Measurements from ENCODE around the gene NUP62. TPM values are rescaled to one million over a fixed set of nuclear protein-coding genes. Genes with fewer than 3 reads are reported as not detected.
"Not testable (repeated sequence)": the region's sequence is repeated elsewhere in the genome, so short reads cannot be mapped to it uniquely, and the experiment has no call there.

NUP62 gene, protein sequence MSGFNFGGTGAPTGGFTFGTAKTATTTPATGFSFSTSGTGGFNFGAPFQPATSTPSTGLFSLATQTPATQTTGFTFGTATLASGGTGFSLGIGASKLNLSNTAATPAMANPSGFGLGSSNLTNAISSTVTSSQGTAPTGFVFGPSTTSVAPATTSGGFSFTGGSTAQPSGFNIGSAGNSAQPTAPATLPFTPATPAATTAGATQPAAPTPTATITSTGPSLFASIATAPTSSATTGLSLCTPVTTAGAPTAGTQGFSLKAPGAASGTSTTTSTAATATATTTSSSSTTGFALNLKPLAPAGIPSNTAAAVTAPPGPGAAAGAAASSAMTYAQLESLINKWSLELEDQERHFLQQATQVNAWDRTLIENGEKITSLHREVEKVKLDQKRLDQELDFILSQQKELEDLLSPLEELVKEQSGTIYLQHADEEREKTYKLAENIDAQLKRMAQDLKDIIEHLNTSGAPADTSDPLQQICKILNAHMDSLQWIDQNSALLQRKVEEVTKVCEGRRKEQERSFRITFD
- total RNA-seq (2014; rRNA removed; shearing (Covaris generic)), result 39.6 and 39.9 TPM in 2 replicates
- 71.2 and 81.2 TPM in 2 replicates for polyA plus RNA-seq (2015; cell fraction: cytosol; rRNA removed)
- polyA plus RNA-seq (2015; cell fraction: nucleus; rRNA removed), result 73.6 and 76.3 TPM in 2 replicates

DNA sequence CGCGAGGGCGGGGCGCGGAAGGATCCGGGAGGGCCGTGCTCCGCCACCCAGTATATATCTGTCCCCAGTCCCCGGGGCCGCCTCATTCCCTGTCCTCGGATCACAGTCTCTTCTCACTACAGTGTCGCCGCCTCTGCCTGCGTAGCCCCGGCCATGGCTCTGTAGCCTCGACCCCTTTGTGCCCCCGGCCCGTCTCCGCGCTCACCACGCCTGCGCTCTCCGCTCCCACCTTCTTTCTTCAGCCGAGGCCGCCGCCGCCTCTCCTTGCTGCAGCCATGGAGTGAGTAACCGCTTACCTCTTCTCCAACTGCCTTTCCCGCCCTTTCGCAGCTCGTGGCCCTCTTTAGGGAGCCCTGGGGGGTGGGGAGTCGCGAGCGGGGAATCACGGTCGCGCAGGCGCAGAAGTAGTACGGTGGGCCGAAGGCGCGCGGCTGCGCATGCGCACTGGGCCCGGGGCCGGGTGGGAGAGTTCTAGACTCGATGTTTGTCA is at the start of gene NUP62, which contains the start of gene ATF5:
Gene NUP62 (minus strand): TSS at position 384 of the 490 bp plus-strand sequence. CDS start 19,697 bp downstream, outside the sequence.
Gene ATF5 (plus strand): TSS at position 85 of the 490 bp plus-strand sequence. CDS start 1,646 bp downstream, outside the sequence.
- DNase-seq (ENCODE audit: low read depth, low spot score), result peak; percentile 84
- in situ Hi-C loops (cut with HindIII; ENCODE audit: low pct_unique_long_range_greater_than_20kb, low sequenced_read_pairs), result no loop called here

DNA sequence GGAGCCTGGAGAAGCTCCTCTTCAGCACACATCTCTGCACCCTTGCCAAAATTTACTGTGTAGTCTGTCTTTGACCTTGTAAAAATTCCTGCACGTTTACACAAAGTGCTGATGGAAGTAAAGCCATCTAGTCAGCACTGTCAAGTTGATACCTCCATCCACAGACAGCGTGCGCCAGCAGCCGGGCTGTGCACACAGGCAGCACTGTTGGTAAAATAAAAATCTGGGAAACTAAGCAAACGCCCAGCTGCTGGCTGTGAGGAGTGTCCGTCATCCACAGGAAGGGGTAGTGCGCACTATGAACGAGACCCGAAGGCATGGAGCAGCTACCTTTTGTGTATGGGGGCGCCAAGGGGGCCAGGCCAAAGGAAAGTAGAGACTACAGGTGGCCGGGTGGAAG is 49.0 kb upstream of the NUP62 start:
- no peak for DNase-seq (ENCODE audit: low read depth, low spot score)
- in situ Hi-C loops (cut with HindIII; ENCODE audit: low pct_unique_long_range_greater_than_20kb, low sequenced_read_pairs), result no loop called here

DNA sequence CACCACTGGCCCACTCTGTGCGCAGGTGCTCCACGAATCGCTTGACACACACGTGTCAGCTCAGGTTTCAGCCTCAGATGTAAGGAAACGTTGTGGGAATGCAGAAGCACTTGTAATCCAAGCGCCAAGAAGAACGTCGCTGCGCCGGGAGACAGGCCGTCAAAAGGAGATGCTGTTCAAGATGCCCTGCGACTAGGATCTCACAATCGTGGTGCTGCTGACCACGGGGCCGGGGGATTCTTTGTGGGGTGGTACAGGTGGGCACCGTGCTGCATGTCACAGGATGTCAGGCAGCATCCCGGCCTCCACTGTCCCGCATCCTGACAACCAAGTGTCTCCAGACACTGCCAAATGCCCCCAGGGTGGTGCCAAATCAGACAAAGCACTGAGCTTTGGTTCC is 48.6 kb upstream of the NUP62 start:
- no peak for DNase-seq (ENCODE audit: low read depth, low spot score)
- in situ Hi-C loops (cut with HindIII; ENCODE audit: low pct_unique_long_range_greater_than_20kb, low sequenced_read_pairs), result no loop called here

DNA sequence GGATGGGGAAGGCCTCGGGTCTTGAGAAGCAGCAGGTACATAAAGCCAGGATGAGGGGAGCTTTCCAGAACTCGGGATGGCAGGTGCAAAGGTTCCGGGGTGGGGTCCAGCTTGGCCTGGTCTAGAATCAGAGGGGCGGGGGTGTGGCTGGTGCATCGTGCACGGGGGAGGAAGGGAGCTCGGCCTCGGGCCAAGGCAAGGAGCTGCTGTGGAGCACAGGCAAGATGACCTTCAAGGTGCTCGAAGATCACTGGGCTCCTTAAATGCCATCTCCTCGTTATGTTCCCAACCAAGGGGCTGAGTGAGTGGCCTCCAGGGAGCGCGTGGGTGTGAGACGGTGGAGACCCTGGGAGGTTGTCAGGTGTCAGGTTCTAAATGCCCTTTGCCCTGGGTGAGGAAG is 47.8 kb upstream of the NUP62 start:
- in situ Hi-C loops (cut with HindIII; ENCODE audit: low pct_unique_long_range_greater_than_20kb, low sequenced_read_pairs), result no loop called here
- DNase-seq (ENCODE audit: low read depth, low spot score), result no peak

DNA sequence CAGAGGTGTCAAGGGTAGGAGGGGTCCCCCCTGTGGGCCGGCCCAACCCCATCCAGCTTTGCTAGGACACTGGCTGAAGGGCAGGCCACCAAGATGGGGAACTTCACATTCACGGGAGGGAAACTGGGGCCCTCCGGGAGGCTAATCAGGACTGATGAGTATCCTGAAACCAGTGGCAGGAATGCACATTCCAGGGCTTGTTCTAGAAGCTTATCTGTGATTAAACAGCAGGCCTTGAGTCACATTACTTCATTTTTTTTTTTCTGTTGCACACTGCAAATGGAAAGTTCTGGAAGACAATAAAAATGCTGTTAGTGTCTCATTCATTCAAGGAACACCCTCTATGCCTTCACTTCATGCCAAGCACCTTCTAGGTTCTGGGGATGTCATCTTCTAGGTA is 47.2 kb upstream of the NUP62 start:
- in situ Hi-C loops (cut with HindIII; ENCODE audit: low pct_unique_long_range_greater_than_20kb, low sequenced_read_pairs), result no loop called here
- DNase-seq (ENCODE audit: low read depth, low spot score), result no peak

DNA sequence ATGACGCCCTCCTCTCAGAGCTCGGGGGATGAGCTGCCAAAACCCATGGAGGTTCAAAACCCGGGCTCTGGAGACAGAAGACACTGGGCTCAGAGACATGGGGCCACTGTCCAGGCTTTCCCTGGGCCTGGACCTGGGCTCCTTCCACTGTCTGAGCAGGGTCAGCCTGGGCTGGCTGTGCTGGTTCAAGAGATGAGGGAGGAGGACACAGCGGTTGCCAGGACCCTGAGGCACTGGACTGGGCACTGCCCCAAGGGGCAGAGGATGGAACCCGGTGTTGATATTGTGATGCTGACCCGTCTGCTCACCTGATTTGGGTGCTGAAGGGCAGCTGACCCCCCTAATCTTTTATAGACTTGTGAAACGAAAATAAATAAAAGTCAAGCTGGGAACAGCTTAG is 45.7 kb upstream of the NUP62 start:
- no peak for DNase-seq (ENCODE audit: low read depth, low spot score)
- in situ Hi-C loops (cut with HindIII; ENCODE audit: low pct_unique_long_range_greater_than_20kb, low sequenced_read_pairs), result no loop called here

DNA sequence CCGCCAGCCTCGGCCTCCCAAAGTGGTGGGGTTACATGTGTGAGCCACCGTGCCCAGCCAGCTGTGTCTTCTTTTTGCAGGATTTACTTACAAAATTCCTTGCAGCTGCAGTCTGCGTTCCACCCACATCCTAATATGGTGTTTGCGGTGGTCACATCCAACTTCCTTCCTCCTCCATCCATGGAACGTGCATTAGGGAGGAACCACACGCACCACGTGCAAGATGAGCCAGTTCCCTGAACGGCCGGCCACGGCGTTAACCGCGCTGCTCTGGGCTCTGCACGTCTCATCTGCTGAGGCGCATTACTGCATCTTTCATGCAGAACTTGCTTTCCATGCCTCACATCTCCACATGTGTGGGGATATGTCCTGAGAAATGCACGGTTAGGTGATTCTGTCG is 44.7 kb upstream of the NUP62 start:
- DNase-seq (ENCODE audit: low read depth, low spot score), result no peak
- in situ Hi-C loops (cut with HindIII; ENCODE audit: low pct_unique_long_range_greater_than_20kb, low sequenced_read_pairs), result no loop called here

DNA sequence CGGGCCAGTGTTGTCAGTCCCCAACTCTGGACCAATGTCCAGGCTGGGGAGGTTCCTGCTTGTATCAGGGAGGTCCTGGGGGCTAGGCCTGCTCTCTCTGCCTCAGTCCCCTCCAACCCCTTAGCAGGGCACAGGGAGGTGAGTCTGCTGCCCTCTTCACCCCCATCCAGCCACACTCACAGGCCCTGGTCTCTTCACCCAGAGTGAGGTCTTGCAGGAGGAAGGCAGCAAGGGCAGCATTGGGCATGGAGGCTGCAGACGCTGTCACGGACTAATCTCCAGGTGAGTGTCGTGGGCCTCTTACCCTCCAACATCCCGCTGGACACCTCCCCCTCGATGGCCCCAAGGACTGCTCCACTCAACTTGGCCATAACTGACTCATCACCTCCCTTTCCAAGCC is 43.5 kb upstream of the NUP62 start:
- in situ Hi-C loops (cut with HindIII; ENCODE audit: low pct_unique_long_range_greater_than_20kb, low sequenced_read_pairs), result no loop called here
- DNase-seq (ENCODE audit: low read depth, low spot score), result no peak

DNA sequence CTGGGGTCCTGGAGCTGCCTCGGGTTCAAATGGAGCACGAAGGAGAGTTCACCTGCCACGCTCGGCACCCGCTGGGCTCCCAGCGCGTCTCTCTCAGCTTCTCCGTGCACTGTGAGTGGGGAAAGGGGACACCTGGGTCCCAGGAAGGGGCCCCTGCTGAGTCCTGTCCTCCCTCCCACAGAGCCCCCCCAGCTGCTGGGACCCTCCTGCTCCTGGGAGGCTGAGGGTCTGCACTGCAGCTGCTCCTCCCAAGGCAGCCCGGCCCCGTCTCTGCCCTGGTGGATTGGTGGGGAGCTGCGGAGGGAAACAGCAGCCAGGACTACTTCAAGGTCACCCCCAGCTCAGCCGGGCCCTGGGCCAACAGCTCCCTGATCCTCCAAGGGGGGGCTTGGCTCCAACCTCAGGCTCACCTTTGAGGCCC is 42.7 kb upstream of the NUP62 start:
- in situ Hi-C loops (cut with HindIII; ENCODE audit: low pct_unique_long_range_greater_than_20kb, low sequenced_read_pairs), result no loop called here
- no peak for DNase-seq (ENCODE audit: low read depth, low spot score)

DNA sequence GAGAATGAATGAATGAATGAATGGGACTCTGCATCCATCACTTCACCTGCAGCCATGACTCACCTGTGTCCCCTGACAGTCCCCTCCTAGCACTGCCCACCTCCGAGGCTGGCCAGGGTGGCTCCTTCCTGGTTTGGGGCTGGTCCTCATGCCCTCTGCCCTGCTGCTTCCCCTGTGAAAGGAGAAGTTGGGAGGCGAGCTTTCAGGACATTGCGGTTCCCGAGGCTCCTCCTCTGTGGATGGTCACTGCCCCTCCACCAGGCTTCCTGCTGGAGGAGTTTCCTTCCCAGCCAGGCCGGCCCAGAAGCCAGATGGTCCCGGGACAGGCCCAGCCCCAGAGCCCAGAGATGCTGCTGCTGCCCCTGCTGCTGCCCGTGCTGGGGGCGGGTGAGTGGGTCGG is 40.1 kb upstream of the NUP62 start:
- DNase-seq (ENCODE audit: low read depth, low spot score); in situ Hi-C loops (cut with HindIII; ENCODE audit: low pct_unique_long_range_greater_than_20kb, low sequenced_read_pairs): not testable (repeated sequence)

DNA sequence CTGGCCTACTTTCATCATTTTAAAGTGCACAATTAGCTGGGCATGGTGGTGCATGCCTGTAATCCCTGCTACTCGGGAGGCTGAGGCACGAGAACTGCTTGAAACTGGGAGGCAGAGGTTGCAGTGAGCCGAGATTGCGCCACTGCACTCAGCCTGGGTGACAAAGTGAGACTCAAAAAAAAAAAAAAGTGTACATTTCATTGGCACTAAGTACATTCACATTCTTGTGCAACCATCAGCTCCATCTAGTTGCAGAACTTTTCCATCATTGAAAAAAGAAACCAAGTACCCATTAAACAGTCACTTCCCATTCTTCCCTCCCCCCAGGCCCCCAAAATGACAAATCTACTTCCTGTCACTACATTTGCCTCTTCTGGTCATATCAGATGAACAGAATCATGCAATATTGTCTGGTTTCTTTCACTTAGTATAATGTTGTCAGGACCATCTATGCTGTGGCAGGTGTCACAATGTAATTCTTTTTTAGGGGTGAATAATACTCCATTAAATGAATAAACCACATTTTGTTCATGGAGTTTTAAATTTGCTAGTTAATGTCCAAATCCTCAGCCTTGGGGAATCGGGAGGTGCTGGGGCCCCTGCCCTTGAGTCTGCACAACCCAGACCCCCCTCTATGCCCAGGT is 39.1 kb upstream of the NUP62 start:
- in situ Hi-C loops (cut with HindIII; ENCODE audit: low pct_unique_long_range_greater_than_20kb, low sequenced_read_pairs), result no loop called here
- no peak for DNase-seq (ENCODE audit: low read depth, low spot score)

DNA sequence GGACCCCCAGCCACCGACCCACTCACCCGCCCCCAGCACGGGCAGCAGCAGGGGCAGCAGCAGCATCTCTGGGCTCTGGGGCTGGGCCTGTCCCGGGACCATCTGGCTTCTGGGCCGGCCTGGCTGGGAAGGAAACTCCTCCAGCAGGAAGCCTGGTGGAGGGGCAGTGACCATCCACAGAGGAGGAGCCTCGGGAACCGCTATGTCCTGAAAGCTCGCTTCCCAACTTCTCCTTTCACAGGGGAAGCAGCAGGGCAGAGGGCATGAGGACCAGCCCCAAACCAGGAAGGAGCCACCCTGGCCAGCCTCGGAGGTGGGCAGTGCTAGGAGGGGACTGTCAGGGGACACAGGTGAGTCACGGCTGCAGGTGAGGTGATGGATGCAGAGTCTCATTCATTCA is 31.7 kb upstream of the NUP62 start, which contains the start of gene SIGLEC11:
Gene SIGLEC11 (minus strand): TSS at position 193 of the 400 bp plus-strand sequence. CDS start 91 bp downstream, at position 102.
- in situ Hi-C loops (cut with HindIII; ENCODE audit: low pct_unique_long_range_greater_than_20kb, low sequenced_read_pairs); DNase-seq (ENCODE audit: low read depth, low spot score): not testable (repeated sequence)

DNA sequence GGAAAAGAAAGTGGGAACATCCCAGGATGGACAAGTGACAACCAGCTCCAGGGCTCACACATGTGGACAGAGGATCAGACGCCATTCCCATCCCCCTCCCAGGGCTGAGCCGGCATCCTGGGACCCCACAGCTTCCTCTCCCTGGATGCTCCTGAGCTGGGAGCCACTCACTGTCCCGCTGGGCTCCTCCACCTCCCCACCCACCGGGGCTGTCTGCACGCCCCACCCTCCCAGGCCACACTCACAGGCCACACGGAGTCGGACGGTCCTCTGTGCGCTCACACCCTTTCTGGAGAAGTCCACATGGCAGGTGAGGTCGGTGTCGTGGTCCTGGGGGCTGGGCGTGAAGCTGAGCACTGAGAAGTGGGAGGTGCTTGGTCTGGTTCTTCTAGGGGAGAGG is 30.6 kb upstream of the NUP62 start:
- in situ Hi-C loops (cut with HindIII; ENCODE audit: low pct_unique_long_range_greater_than_20kb, low sequenced_read_pairs); DNase-seq (ENCODE audit: low read depth, low spot score): not testable (repeated sequence)

DNA sequence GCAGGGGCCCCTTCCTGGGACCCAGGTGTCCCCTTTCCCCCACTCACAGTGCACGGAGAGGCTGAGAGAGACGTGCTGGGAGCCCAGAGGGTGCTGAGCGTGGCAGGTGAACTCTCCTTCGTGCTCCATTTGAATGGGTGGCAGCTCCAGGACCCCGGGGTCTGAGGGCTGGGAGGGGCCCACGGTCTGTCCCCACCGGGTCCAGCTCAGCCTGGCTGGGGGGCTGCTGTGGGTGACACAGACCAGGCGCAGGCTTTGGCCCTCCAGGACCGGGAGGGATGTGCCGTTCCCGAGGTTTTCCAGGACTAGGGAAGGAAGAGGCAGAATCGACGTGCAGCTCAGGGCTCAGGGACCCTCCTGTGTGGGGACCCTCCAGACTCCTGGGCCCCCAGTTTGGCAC is 29.3 kb upstream of the NUP62 start:
- DNase-seq (ENCODE audit: low read depth, low spot score); in situ Hi-C loops (cut with HindIII; ENCODE audit: low pct_unique_long_range_greater_than_20kb, low sequenced_read_pairs): not testable (repeated sequence)

DNA sequence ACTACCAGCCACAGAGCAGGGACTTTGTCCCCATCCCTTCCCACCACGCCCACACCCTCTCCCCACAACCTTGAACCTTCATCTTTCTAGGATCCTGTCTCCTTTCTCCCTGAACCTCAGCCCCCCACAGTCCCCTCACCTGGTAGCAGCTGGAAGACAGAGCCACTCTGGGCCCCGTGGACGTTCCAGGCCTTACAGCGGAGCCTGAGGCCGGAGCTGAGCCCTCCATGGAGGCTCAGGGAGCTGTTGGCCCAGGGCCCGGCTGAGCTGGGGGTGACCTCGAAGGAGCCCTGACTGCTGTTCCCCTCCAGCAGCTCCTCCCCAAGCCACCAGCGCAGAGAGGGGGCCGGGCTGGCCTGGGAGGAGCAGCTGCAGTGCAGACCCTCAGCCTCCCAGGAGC is 28.8 kb upstream of the NUP62 start:
- in situ Hi-C loops (cut with HindIII; ENCODE audit: low pct_unique_long_range_greater_than_20kb, low sequenced_read_pairs); DNase-seq (ENCODE audit: low read depth, low spot score): not testable (repeated sequence)

DNA sequence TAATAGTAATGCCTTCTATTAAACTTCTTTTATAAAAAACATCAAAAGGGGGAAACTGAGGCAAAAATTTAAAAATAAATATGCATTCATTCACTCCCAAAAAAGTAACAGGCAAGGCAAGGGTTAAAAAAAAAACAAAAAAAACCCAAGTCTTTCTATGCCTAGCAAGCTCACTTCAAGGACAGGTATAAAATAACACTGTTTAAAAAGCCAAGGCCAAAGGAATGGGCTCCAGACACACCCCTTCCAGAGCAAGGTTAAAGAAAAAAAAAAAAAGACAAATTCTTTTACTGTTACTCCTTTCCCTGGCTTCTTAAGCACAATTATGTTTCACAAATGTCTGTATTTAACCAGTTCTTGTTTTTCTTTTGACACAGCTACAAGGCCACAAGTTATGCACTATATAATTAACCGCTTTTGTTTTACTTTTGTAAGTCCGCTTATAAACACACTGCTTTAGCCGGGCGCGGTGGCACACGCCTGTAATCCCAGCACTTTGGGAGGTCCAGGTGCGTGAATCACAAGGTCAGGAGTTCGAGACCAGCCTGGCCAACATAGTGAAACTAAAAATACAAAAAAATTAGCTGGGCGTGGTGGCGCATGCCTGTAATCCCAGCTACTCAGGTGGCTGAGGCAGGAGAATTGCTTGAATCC is 28.1 kb upstream of the NUP62 start:
- no peak for DNase-seq (ENCODE audit: low read depth, low spot score)
- in situ Hi-C loops (cut with HindIII; ENCODE audit: low pct_unique_long_range_greater_than_20kb, low sequenced_read_pairs), result no loop called here

DNA sequence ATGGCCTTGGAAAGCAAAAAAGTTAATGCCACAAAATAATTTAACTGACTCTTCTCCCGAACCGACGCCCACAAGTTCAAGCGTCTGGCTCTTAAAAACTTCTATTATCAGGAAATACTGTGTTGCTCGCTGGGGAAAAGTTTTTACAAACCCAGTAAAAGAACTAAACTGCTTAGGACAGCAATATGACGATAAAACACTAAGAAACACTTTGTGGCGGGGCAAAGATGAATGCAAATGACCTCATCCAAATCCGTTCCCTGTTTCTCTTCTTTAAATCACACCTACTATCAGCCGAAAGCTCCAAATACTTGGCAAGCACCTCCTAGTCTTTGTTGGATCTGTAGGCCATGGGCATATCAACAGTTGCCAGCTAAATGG is 26.8 kb upstream of the NUP62 start:
- no peak for DNase-seq (ENCODE audit: low read depth, low spot score)

DNA sequence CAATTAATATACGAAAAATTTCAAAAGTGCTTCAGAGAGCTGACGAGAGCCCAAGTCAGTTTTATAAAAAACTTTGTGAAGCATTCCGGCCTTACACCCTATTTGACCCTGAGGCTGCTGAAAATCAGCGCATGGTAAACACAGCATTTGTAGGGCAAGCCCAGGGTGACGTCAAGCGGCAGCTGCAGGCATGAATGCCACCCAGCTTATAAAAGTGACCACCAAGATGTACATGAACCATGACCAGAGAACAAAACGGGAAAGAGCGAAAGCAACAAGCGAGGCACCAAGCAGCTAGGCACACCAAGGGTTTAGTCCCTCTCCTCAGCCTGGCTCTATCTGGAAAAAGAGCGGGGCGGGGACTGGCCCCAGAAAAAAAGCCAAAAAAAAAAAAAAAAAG is 25.6 kb upstream of the NUP62 start:
- in situ Hi-C loops (cut with HindIII; ENCODE audit: low pct_unique_long_range_greater_than_20kb, low sequenced_read_pairs), result no loop called here
- DNase-seq (ENCODE audit: low read depth, low spot score), result no peak

More for the DNA sequence above, 26.8 kb upstream of the NUP62 start:
- in situ Hi-C loops (cut with HindIII; ENCODE audit: low pct_unique_long_range_greater_than_20kb, low sequenced_read_pairs), result no loop called here

Data from SK-MEL-5 (cell line).